Stimulated activated CD4-positive, alpha-beta T cell treated with anti-CD3 and anti-CD28 coated beads, TNF-alpha, amount 100 ng/mL, for 1 hour (primary cell): ENCODE data around the gene COBL.
"Not testable (repeated sequence)": the region's sequence is repeated elsewhere in the genome, so short reads cannot be mapped to it uniquely, and the experiment has no call there.

Source experiments
- DNase-seq, 3 donors: peaks; one replicate each; pipeline ENCODE4 v3.0.0-alpha.2; 2020; ENCODE audit warnings: low read depth in 3 of 3, low spot score in 1 of 3

Gene COBL

GRCh38 chr7:51209426-51209825 is 107.2 kb downstream of the COBL start:
- no peak for DNase-seq

GRCh38 chr7:51208125-51208524 is 108.5 kb downstream of the COBL start:
- not testable (repeated sequence) for DNase-seq

- no peak for DNase-seq
These were observed 118.0 kb downstream of the COBL start for GRCh38 chr7:51198654-51199053.

- no peak for DNase-seq
These were observed 125.6 kb downstream of the COBL start for GRCh38 chr7:51190969-51191368.

GRCh38 chr7:51189777-51190176 is 126.8 kb downstream of the COBL start:
- no peak for DNase-seq

- no peak for DNase-seq
These were observed 127.6 kb downstream of the COBL start for GRCh38 chr7:51188987-51189386.

- DNase-seq = no peak
These were observed 128.7 kb downstream of the COBL start for GRCh38 chr7:51187941-51188340.

GRCh38 chr7:51186531-51186930 is 130.1 kb downstream of the COBL start:
- no peak for DNase-seq

- DNase-seq = no peak
These were observed 133.9 kb downstream of the COBL start for GRCh38 chr7:51182636-51183166.

GRCh38 chr7:51180092-51180491 is 136.5 kb downstream of the COBL start:
- no peak for DNase-seq

- no peak for DNase-seq
These were observed 140.6 kb downstream of the COBL start for GRCh38 chr7:51175992-51176388.

- DNase-seq = no peak
These were observed 141.2 kb downstream of the COBL start for GRCh38 chr7:51175316-51175991.

GRCh38 chr7:51165337-51165736 is 151.3 kb downstream of the COBL start:
- no peak for DNase-seq

- DNase-seq = peak; percentile 7 to 25 (median 22)
These were observed 153.8 kb downstream of the COBL start for GRCh38 chr7:51162724-51163329.

- no peak for DNase-seq
These were observed 154.7 kb downstream of the COBL start for GRCh38 chr7:51161937-51162336.

GRCh38 chr7:51160990-51161615 is 155.5 kb downstream of the COBL start:
- peak; percentile 5 to 27 (median 23) for DNase-seq

GRCh38 chr7:51160411-51160810 is 156.2 kb downstream of the COBL start:
- DNase-seq = no peak

- no peak for DNase-seq
These were observed 157.7 kb downstream of the COBL start for GRCh38 chr7:51158742-51159445.

- no peak for DNase-seq
These were observed 158.4 kb downstream of the COBL start for GRCh38 chr7:51158211-51158610.

- DNase-seq = no peak
These were observed 162.4 kb downstream of the COBL start for GRCh38 chr7:51154201-51154600.

GRCh38 chr7:51152706-51153200 is 163.9 kb downstream of the COBL start:
- DNase-seq = no peak
